Left lung (tissue), 10 donors: Measurements from ENCODE around the gene ENOPH1. TPM values are rescaled to one million over a fixed set of nuclear protein-coding genes. Genes with fewer than 3 reads are reported as not detected.
"Not testable (repeated sequence)": the region's sequence is repeated elsewhere in the genome, so short reads cannot be mapped to it uniquely, and the experiment has no call there.

Source experiments
- ATAC-seq: fragments of 200-7000 bp; cut with Tn5 transposase; one replicate; pipeline ENCODE4 v1.9.1; 2020; ENCODE audit warnings: moderate library complexity
- DNase-seq, 4 donors: peaks; one replicate each; pipeline ENCODE4 v3.0.0-alpha.2; 2013 to 2020
- H3K27ac ChIP-seq, 2 donors: fragments of 200-600 bp; sonication (generic) in 1 of 2; one replicate each; pipeline versions ENCODE4 v1.5.0 to v1.8.0; 2020 to 2021
- H3K27me3 ChIP-seq, 2 donors: fragments of 200-600 bp; sonication (generic) in 1 of 2; one replicate each; pipeline versions ENCODE4 v1.5.0 to v1.8.0; 2020 to 2021
- H3K36me3 ChIP-seq, 2 donors: fragments of 200-600 bp; sonication (generic) in 1 of 2; one replicate each; pipeline versions ENCODE4 v1.5.0 to v1.8.0; 2020 to 2021
- H3K4me1 ChIP-seq, 2 donors: fragments of 200-600 bp; one replicate each; pipeline ENCODE4 v1.8.0; 2021
- H3K4me3 ChIP-seq, 2 donors: fragments of 200-600 bp; sonication (generic) in 1 of 2; one replicate each; pipeline versions ENCODE4 v1.5.0 to v1.8.0; 2020 to 2021; ENCODE audit warnings: mild to moderate bottlenecking in 1 of 2
- H3K9me3 ChIP-seq, 2 donors: fragments of 200-600 bp; sonication (generic) in 1 of 2; one replicate each; pipeline versions ENCODE4 v1.5.0 to v1.8.0; 2020 to 2021
- CTCF ChIP-seq, 2 donors: fragments of 200-600 bp; sonication (generic) in 1 of 2; IDR thresholded peaks; one replicate each; pipeline versions ENCODE4 v1.5.0 to v1.8.0; 2021; ENCODE audit warnings: antibody characterized with exemption in 2 of 2
- intact Hi-C, 2 donors: fragments of 100-400 bp; cut with DNase I; formaldehyde crosslinking; loops; one replicate each; pipeline versions ENCODE4 v1.11.2 to v1.14.2; 2022
- polyA plus RNA-seq, 6 donors: library from polyadenylated mRNA; unstranded; fragments of 120-200 nt; gene quantifications; one replicate each; pipeline ENCODE4 v1.2.1, GENCODE V29; 2013; ENCODE audit not compliant: insufficient read length in 6 of 6
- total RNA-seq, 2 donors: library from RNA; stranded (reverse); fragmentation: NEBNext Ultra II Directional; extraction: Animal tissue kit (Norgen Biotek cat#: 25700); gene quantifications; one replicate each; pipeline ENCODE4 v1.2.1, GENCODE V29; 2021
- donor health status: DM: no; HTN: yes; CAD: no.
- donor health status: DM: no; HTN: no; CAD: no.

Gene ENOPH1
- total and polyA plus RNA-seq, 8 donors, result 26.1 to 57.0 (median 51.9) TPM

DNA sequence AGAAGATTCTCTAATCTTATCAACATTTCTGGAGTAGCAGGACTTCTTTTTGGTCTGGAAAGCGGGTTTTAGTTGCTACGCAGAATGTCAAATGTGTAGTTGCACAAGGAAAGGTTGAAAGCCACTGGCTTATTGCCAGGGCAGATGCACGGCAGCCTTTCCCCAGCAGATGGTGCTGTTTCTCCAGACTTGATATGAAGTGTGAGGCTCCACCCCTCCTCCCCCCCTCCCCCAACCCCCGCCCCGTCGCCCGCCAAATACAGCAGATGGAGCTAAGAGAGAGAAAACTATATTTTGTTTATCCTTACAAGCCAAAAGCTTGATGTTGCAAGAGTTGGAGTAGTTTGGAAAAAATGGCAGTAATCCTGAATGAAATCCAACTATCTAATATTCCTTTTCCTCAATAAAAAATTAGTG is 32.0 kb downstream of the ENOPH1 start:
- Histone ChIP-seq H3K36me3 (peaks cover 0 to 48% of the 10 kb centered on the region in 2 donors), H3K27ac (no peak overlapping the region), H3K4me3 (no peak overlapping the region), H3K27me3 (no peaks in the 10 kb centered on the region), H3K9me3 (no peaks in the 10 kb centered on the region), H3K4me1 (no peaks in the 10 kb centered on the region)
- peak; percentile 85 to 91 for TF ChIP-seq CTCF (IDR thresholded peaks at IDR 0.05)
- DNase-seq, result peak; percentile 75 to 95 (median 86)
- intact Hi-C loops, result loop anchor here in 1 of 2 donors (5.0 to 10.0 kb wide), 2 partner anchors 275 to 342 kb away; no protein-coding TSS in a partner anchor
- ATAC-seq, result peak; percentile 96

- peaks cover 0 to 46% of the 10 kb centered on the region in 2 donors for H3K36me3 ChIP-seq
- H3K27me3 ChIP-seq, result no peaks in the 10 kb centered on the region
- H3K4me3 ChIP-seq, result no peak overlapping the region
- H3K4me1 ChIP-seq, result no peaks in the 10 kb centered on the region
- no peaks in the 10 kb centered on the region for H3K9me3 ChIP-seq
- H3K27ac ChIP-seq, result no peak overlapping the region
- no peak for TF ChIP-seq CTCF (IDR thresholded peaks at IDR 0.05)
- peak; percentile 9 for ATAC-seq
- no peak for DNase-seq
- intact Hi-C loops, result loop anchor here in 1 of 2 donors (5.0 to 10.0 kb wide), 2 partner anchors 274 to 342 kb away; no protein-coding TSS in a partner anchor
Measured at GRCh38 chr4:82463221-82463620, 32.8 kb downstream of the ENOPH1 start.

- ATAC-seq, result no peak
- Histone ChIP-seq H3K4me3 (no peak overlapping the region), H3K27me3 (no peaks in the 10 kb centered on the region), H3K27ac (no peak overlapping the region), H3K4me1 (no peaks in the 10 kb centered on the region), H3K36me3 (peaks cover 0 to 13% of the 10 kb centered on the region in 2 donors), H3K9me3 (no peaks in the 10 kb centered on the region)
- no peak for DNase-seq
- no peak for TF ChIP-seq CTCF (IDR thresholded peaks at IDR 0.05)
- intact Hi-C loops, result loop anchor here in 1 of 2 donors (10.0 kb wide), 1 partner anchor 337 kb away; no protein-coding TSS in a partner anchor
Measured at GRCh38 chr4:82467471-82467870, 37.1 kb downstream of the ENOPH1 start.

GRCh38 chr4:82469791-82470345 is 39.5 kb downstream of the ENOPH1 start:
- no peaks in the 10 kb centered on the region for H3K9me3 ChIP-seq
- H3K27me3 ChIP-seq, result no peaks in the 10 kb centered on the region
- TF ChIP-seq CTCF (IDR thresholded peaks at IDR 0.05), result no peak
- DNase-seq (no peak), ATAC-seq (peak; percentile 26)
- H3K4me3 ChIP-seq, result no peak overlapping the region
- intact Hi-C loops, result loop anchor here in 1 of 2 donors (10.0 kb wide), 1 partner anchor 335 kb away; no protein-coding TSS in a partner anchor
- no peak overlapping the region for H3K27ac ChIP-seq
- peaks cover 0 to 6% of the 10 kb centered on the region in 2 donors for H3K36me3 ChIP-seq
- no peaks in the 10 kb centered on the region for H3K4me1 ChIP-seq

DNA sequence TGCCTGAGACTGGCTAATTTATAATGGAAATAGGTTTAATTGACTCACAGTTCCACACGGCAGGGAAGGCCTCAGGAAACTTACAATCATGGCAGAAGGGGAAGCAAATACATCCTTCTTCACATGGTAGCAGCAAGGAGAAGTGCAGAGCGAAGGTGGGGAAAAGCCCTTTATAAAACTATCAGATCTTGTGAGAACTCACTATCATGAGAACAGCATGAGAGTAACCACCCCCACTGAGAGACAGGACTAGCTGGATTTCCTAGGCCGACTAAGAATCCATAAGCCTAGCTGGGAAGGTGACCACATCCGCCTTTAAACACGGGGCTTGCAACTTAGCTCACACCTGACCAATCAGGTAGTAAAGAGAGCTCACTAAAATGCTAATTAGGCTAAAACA is 42.7 kb downstream of the ENOPH1 start:
- H3K4me1 ChIP-seq, intact Hi-C loops, H3K9me3 ChIP-seq, H3K36me3 ChIP-seq, H3K27me3 ChIP-seq, H3K27ac ChIP-seq, ATAC-seq, H3K4me3 ChIP-seq, DNase-seq: not testable (repeated sequence)
